GM21515 (cell line): ENCODE measurements around the gene LRRC4C.
"Not testable (repeated sequence)": the region's sequence is repeated elsewhere in the genome, so short reads cannot be mapped to it uniquely, and the experiment has no call there.

Experiments used
- ATAC-seq: cut with Tn5 transposase; IDR thresholded peaks from one replicate; pipeline ENCODE4 v1.9.1; 2021; ENCODE audit not compliant: unreplicated experiment

LRRC4C gene

DNA sequence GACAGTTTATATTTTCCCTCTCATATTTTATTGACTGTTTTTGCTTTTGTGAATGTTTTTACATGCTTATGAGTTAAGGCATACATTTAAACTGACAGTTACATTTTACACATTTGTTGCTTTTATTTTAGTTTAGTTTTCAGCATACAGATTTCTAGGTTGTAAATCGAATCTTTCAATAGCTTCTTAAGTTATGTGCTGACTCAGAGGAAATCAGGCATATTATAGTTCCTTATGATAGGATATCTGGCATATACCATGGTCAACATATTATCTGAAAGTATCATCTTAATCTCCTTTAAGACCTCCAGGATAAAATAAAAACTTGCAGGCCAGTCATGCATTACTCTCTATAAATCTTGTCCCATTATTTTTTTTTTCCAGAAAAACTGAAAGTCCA lies 916.6 kb downstream of the LRRC4C start:
- no peak for ATAC-seq

DNA sequence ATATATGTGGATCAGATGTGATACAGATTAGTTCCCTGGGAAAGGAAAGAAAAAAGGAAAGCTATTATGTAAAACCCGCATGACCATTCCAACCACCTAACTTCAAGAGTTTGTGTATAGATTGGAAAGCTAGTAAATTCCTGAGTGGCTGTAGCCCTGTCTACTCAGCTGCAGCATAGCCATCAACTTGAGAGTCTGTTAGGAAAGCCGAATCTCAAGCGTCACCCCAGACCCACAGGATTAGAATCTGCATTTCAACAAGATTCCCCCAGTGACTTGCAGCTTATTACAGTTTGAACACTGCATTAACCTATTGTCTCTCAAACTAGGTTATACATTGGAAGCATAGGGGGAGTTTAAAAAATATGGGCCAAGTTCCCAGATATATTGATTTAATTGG lies 921.7 kb downstream of the LRRC4C start:
- ATAC-seq: no peak

DNA sequence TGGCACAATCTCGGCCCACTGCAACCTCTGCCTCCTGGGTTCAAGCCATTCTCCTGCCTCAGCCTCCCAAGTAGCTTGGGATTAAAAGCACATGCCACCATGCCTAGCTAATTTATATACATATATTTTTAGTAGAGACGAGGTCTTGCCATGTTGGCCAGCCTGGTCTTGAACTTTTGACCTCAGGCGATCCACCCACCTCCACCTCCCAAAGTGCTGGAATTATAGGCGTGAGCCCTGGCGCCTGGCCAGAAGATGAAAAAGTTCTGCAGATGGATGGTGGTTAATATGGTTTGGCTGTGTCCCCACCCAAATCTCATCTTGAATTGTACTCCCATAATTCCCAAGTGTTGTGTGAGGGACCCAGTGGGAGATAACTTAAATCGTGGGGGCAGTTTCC lies 937.4 kb downstream of the LRRC4C start:
- ATAC-seq: not testable (repeated sequence)

DNA sequence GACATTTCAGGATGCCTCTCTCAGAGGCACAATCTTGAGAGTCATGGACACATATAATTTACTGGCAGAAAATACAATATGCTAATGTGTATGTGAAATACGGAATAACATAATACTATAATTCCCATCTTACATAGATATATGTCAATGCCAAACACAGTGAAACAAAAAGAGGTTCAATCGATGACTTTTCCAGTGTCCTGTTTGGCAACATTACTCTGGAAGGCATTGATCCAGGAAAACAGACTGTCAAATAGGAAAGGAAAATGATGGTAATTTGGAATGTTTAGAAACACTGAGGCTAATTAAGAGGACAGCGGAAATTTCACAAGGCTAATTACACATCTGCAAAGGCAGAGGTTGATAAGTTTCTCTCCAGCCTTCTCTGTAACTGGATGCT lies 942.3 kb downstream of the LRRC4C start:
- no peak for ATAC-seq

DNA sequence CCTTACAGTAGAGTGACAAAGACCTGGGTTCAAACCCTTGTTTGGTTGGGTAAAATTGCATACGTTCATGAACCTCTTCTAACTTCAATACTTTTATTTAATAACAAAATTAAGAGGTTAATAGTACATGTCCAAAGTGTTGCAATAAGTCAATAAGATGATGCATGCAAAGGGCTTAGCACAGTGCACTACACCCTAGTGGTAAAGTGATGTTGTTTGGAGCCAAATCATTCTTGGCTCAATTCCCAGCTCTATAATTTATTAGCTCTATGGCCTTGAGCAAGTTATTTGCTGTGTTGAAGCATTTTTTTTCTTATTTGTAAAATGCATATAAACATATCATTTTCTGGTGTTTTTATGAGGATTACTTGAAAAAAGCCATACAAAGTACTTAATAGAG lies 945.3 kb downstream of the LRRC4C start:
- no peak for ATAC-seq

DNA sequence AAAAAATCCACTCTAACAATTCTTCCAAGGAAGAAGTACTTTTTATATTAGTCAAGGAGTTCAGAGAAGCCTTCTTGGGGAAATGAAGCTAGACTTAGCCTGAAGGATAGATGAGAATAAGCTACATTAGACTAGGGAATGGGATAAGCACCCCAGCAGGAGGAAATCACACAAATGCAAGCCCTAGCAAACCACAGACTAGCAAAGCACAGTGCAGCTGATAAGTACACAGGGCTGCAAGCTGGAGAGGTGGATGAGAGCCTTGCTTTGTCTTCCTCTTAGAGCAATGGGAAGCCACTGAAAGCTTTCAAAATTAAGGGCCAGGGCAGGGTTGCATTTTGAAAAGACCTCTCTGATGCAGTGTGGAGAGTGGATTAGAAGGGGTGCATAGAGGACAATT lies 946.2 kb downstream of the LRRC4C start:
- ATAC-seq: no peak

DNA sequence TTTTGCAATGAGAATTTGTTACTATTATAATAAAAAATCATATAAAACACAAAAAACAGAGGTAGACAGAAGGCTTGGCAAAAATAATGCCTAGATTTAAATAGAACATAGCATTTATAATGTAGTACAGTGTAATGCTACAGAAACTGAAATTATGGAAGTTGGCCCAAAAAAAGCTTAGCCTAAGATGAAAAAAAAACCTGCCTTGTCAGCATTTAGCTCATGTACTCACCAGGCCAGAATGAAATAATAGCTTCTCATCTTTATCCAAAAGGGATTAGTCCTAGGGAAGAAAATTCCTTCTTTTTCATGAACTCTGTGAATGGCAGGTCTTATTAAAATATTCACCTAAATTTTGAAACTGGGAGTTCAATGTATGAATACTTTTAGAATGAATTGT lies 951.1 kb downstream of the LRRC4C start:
- ATAC-seq: no peak

DNA sequence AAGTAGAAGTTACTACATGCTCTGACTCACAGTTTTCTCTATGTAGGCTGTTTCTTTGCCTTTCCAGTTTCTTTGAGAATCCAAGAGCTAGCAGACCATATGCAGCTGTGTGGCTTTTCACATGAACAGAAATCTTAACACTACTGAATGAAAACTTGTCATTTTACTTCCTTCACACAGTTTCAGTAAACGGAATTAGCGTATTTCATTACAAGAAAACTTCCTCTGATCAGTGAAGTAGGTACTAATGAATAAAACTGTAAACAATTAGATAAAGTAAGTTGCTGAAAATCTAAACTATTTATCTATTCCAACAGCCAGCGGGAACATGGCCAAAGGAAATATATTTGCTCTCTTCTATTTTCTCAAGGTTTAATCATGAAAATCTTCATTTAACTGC lies 953.2 kb downstream of the LRRC4C start:
- no peak for ATAC-seq

DNA sequence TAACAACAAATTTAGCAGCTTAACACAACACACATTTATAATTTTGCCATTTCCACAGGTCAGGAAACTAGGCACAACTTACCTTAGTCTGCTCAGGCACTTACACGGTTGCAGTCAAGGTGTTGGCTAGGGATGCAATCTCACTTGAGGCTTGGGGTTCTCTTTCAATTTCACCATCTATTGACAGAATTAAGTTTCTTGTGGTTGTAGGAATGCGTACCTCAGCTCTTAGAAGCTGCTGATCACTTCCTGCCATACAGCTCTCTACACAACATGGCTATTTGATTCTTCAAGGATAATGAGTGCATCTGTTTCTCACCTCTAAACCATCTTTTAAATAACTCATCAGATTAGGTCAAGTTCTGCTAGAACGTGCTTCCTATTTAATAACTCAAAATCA lies 968.1 kb downstream of the LRRC4C start:
- ATAC-seq: no peak

DNA sequence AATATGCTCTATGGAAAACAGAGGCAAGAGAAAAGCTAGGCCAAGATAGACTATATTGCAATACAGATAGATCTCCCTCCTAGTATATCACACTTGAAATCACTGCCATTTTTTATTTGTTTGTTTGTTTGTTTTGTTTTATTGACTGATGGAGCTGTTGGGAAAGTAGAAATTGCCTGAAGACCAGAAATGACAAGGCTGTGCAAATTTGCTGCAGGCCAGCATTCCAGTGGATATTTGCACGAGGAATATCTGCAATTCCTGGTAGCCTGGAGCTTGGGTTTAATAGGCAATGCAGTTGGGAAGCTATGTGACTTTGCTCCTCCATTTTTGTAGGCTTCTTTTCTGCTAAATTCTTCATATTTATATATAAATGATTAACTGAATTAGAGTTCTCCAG lies 991.7 kb downstream of the LRRC4C start:
- no peak for ATAC-seq

DNA sequence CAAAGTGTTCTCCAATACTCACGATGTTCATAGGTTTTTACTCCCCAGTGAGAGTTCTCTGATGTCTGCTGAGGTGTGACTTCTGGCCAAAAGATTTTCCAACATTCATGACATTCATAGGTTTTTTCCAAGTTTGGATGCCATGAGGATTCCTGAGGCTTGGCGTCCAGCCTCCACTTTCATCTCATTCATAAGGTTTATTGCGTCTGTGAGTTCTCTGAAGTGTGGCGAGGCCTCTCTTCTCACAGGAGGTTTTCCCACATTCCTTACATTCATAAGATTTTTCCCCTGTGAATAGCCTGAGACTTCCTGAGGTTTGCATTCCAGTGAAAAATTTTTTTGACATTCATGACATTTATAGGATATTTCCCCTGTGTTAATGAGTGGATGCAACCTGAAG lies 1014.1 kb downstream of the LRRC4C start:
- no peak for ATAC-seq

DNA sequence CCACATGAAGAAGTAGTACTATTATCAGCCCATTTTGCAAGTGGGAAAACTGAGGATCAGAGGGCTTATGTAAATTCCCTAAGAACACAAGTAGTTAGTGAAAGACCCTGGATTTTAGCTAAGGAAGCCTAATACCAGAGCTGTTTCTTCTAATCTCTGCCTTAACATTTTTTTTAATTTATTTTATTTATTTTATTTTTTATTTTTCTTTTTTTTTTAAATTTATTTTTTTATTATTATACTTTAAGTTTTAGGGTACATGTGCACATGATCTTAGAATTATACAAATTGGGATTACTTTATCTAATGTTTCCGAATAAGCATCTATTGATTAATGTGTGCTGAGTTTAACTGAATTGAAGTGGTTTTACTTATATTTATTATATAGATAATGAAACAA lies 1015.3 kb downstream of the LRRC4C start:
- no peak for ATAC-seq

DNA sequence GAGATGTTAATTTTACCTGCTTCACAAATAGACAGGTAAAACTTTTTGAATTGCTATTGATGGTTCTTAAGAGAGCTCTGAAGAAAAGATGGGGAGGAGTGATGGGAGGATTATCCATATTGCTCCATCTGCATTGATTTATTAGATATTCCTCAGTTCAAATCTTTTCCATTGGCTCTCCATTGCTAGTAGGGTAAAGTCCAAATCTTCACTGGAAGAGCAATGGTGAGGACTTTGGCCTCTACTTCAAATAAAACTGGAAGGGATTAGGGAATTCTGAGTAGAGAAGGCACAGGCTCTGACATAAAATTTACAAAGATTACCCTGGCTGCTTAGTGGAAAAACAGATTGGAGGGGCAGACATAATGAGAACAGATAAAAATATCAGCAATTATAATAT lies 1024.1 kb downstream of the LRRC4C start:
- no peak for ATAC-seq

DNA sequence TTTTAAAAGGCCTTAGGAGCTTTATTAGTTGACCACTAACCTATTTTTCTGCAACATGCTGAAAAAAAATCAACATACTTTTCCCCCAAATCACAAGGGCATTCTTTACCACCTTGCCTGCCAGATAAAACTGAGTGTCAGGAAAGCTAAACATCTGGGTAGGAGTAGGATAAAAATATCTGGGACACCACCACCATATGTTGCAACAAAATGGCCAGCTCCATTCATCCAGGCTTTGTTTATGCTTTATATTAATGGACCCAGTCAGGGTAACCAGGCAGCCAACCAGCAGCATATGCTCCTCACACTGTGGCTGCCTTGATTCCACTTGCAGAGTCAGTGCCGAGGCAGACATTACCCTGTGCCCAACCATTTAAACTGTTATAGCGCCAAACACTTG lies 1024.5 kb downstream of the LRRC4C start:
- ATAC-seq: no peak

DNA sequence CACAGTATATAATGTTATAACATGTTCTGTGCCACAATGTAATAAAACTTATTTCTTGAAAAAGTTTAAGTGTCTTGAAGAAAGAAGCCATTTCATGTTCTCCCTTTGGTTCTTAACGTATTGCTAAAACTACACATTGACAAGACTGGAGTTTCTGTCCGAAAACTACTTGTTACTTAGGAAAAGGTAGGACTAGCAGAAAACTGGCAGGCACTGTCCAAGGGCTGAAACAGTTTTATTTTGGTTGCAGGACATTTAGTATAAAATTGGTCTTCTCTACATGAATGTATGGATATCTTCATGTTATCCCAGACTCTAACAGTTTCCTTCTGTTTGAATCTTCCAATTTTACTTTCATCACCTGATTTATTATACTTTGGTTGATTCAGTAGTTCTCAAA lies 1027.1 kb downstream of the LRRC4C start:
- no peak for ATAC-seq

DNA sequence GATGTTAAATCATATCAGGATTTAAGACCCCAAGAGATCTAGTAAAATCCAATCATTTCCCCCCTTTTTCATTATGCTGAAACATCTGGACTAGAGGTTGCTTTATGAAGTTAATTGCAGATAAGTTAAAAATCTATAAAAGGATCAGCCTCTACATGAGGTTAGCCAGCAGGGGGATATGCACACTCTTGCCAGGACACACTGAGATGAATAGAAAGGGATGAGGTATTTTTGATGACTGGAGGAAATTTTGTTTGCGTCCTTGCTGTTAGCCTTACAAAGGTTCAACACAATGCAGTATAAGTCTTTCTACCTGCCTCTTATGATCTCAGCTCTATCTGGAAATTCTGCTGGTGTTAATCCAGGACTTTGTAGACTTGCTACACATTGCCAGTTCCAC lies 1034.3 kb downstream of the LRRC4C start:
- no peak for ATAC-seq

DNA sequence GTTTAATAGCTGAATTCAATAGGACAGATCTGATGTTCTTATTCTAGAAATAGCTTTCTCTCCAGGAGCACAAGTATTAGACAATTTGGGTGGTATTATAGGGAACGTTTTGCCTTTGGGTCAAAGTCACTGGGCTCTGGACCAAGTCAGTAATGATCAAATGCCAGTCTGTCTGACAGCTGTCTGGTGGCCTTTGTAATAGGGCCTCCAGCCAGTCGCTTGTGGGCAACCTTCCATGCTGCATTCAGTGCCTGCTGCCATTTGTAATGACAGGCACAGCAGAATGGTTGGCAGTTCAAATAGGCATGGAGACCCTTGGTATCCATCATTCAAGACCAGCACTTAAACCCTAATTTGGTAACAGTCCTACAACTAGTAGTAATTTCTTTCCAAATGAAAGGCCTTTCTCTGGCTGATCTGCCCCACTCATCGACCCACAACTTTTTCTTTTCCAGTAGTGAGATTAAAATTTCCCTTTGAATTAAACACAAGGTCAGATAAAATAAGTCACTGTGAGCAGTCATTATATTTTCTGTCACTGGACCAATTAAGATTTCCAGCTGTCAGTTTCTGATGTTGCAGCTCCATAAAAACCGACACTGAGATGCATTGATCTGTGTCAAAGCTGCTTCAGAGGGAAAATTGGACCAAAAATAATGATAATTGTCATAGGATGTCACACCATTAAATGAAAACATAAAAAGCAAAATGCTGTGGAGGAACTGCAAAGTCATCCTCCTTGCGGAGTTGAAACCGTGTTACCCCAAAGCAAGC lies 1038.1 kb downstream of the LRRC4C start:
- no peak for ATAC-seq

DNA sequence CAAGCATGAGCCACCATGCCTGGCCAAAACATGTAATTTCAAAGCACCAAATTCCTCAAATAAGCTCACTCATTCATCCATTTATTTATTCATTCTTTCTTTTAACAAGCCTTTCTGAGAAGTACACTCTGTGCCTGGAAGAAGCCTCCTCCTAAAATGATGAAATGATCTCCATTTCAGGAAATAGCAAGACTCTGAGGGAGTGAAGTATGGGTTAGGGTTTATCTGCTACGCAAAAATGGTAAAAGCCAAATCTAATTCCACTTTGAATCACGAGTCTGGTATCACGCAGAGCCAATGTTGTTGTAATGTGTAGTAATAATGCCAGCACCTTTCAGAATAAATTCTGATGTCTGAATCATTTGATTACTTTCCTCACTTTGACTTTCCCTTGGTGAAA lies 1041.8 kb downstream of the LRRC4C start:
- no peak for ATAC-seq

DNA sequence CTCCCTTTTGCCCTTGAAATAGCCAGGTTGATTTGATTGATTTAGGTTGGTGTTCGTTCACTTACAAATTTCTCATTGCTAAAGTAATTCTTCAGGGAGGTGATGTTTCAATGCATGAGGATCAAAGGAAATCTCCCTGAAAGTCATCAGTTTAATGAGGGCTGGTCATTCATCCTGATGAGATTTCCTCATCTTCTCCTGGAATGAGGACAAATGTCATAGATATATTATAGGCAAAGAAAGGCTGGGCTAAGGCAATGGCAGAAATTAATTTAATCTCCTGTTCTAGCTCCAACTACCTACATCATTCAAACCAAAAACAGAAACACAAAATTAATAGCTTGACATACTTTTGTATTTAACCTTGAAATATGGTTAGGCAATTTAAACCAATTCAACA lies 1052.1 kb downstream of the LRRC4C start:
- no peak for ATAC-seq

DNA sequence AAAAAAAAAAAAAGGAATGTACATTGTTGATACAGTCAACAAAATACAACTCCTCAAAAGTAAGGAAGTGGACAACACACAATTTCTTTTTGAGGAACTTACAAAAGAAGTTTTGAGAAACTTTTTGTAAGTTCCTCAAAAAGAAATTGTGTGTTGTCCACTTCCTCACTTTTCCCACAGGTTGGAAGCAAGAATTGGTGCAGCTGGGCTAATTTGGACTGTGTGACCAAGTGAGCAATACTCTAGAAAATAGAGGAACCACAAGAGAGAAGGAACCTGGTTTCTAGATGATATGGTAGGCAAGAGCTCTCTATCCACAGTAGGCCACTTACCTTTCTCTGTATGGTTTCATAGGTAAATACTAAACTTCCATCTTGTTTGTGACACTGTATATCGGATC lies 1053.8 kb downstream of the LRRC4C start:
- ATAC-seq: no peak

DNA sequence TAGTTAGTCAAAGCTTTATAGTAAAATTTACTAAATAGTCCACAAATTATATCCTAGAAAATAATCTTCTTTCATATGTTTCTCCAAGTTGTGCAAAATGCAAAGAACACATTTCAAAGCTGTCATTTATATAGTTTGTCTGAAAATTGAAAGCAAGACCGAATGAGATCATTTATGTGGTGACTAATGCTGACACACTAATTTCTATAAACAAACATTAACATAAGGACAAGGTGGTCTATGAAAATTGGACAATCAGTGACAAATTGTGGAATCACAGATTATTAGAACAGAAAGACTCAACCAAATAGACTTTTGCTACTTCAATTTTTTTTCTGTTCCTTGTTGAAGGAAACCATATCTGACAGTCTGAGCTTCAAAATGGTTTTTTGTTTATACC lies 1056.1 kb downstream of the LRRC4C start:
- ATAC-seq: no peak

DNA sequence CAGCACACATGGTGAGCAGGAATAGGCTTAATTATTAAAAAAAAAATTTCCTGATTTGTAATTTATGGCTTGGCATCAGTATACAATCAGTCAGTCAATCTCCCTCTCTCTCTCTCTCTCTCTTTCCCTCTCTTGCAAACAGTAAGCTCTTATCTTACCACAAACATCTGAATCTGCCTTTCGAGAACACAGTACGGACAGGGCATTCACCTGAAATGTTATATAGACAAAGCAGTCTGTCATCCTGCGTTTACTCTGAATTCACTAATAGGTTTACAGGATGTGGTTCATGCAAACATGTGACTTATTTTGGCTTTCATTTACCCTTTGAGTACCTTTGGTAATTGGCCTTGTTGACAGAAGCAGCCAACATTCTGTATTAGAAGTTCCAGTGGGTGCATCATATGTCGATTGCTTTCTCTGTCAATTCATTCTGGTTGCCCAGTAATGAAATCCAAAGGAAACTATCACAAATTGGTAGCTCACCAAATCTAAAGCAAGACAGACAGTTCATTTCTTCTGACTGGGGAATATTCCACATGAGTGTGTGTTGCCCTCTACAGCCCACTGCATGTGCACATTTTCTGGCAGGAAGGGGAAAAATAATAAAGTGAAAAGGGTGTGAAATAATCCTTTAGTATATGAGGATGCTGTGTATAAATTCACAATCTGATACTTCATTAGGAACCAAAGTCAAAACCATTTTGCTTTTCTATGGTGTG lies 1058.2 kb downstream of the LRRC4C start:
- no peak for ATAC-seq

DNA sequence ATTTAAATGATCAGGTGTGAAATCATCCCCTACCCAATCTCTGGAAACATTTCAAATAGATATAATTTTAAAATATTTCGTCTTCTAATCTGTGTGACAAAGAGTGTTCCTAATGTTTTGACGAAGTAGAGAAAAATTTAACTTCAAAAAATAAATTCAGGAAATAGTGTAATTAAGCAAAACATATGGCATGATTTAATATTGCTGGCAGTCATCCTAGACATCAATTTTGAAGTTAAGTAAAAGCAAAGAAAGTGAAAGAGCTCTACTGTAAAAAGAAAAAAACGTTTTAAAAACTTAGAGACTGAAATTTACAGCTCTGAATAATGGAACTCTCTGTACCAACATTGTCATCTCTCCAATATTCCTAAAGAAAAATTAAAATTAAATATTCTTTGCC lies 1062.3 kb downstream of the LRRC4C start:
- no peak for ATAC-seq
